Measurements from ENCODE around the gene RRP12.

GRCh38 chr10:97404044-97404443, 2.9 kb upstream of the RRP12 start:
- no peak for TF ChIP-seq POLR2AphosphoS5 (IDR thresholded peaks at IDR 0.05; ENCODE audit: low read depth, low read length)
- TF ChIP-seq SIN3A (IDR thresholded peaks at IDR 0.05; ENCODE audit: borderline replicate concordance, insufficient read depth, low read length), result no peak
- TF ChIP-seq REST (IDR thresholded peaks at IDR 0.05; ENCODE audit: insufficient read depth in 1 of 2, low read depth in 2 of 2, low read length in 2 of 2), result no peak
- TF ChIP-seq TAF1 (IDR thresholded peaks at IDR 0.05; ENCODE audit: borderline replicate concordance, insufficient read depth, low read length), result no peak
- TF ChIP-seq FOXP2 (optimal IDR thresholded peaks at IDR 0.05; ENCODE audit: borderline replicate concordance, extremely low read depth, extremely low read length, insufficient read depth), result no peak
